ENCODE data around the gene HINT3.
"Not testable (repeated sequence)": the region's sequence is repeated elsewhere in the genome, so short reads cannot be mapped to it uniquely, and the experiment has no call there.

The HINT3 gene

GRCh38 chr6:126002755-126003679 lies 46.4 kb downstream of the HINT3 start:
- no peak for DNase-seq (ENCODE audit: low spot score)

- no peak for DNase-seq (ENCODE audit: low spot score)
Measured at GRCh38 chr6:126007800-126008199, 51.2 kb downstream of the HINT3 start.

GRCh38 chr6:126010040-126010439 lies 53.5 kb downstream of the HINT3 start:
- no peak for DNase-seq (ENCODE audit: low spot score)

- no peak for DNase-seq (ENCODE audit: low spot score)
Measured at GRCh38 chr6:126015863-126016262, 59.3 kb downstream of the HINT3 start.

- DNase-seq (ENCODE audit: low spot score), result no peak
Measured at GRCh38 chr6:126016591-126016990, 60.0 kb downstream of the HINT3 start.

GRCh38 chr6:126017668-126018067 lies 61.1 kb downstream of the HINT3 start:
- no peak for DNase-seq (ENCODE audit: low spot score)

- no peak for DNase-seq (ENCODE audit: low spot score)
Measured at GRCh38 chr6:126020305-126021050, 63.9 kb downstream of the HINT3 start.

GRCh38 chr6:126023474-126023873 lies 66.9 kb downstream of the HINT3 start:
- not testable (repeated sequence) for DNase-seq (ENCODE audit: low spot score)

- DNase-seq (ENCODE audit: low spot score), result no peak
Measured at GRCh38 chr6:126026001-126026400, 69.4 kb downstream of the HINT3 start.

GRCh38 chr6:126027601-126028000 lies 71.0 kb downstream of the HINT3 start:
- no peak for DNase-seq (ENCODE audit: low spot score)

Data from activated CD4-positive, alpha-beta T cell treated with anti-CD3 and anti-CD28 coated beads, Interleukin-2, Interleukin-4, amounts not matched to agents 100 ng/mL and 50 ng/mL, durations not matched to agents 16 hours and 8 hours (primary cell).